Karpas-422 (cell line): ENCODE data around the gene SMIM34. TPM values are rescaled to one million over a fixed set of nuclear protein-coding genes. Genes with fewer than 3 reads are reported as not detected.
"Not testable (repeated sequence)": the region's sequence is repeated elsewhere in the genome, so short reads cannot be mapped to it uniquely, and the experiment has no call there.

ENCODE experiments used
- DNase-seq: peaks from one replicate; pipeline ENCODE4 v3.0.0-alpha.2; 2015
- H2AFZ ChIP-seq: fragments of 200-600 bp; sonication (generic); 2 replicates; pipeline ENCODE4 v1.6.1; 2014; ENCODE audit warnings: antibody characterized with exemption, low read length, mixed read lengths
- H3K27ac ChIP-seq: fragments of 200-600 bp; sonication (generic); 2 replicates; pipeline ENCODE4 v1.5.1; 2014; ENCODE audit warnings: mild to moderate bottlenecking, low read length, moderate library complexity
- H3K27me3 ChIP-seq: fragments of 200-600 bp; sonication (generic); 2 replicates; pipeline ENCODE4 v1.6.1; 2014; ENCODE audit warnings: low read length, mixed read lengths
- H3K36me3 ChIP-seq: fragments of 200-600 bp; sonication (generic); 2 replicates; pipeline ENCODE4 v1.6.1; 2014; ENCODE audit warnings: low read length, mixed read lengths; ENCODE audit not compliant: insufficient read depth
- H3K4me1 ChIP-seq: fragments of 200-600 bp; sonication (generic); 2 replicates; pipeline ENCODE4 v1.6.1; 2014; ENCODE audit warnings: mild to moderate bottlenecking, low read length, mixed read lengths
- H3K4me2 ChIP-seq: fragments of 200-600 bp; sonication (generic); 2 replicates; pipeline ENCODE4 v1.6.1; 2014; ENCODE audit warnings: low read length, low read depth, mild to moderate bottlenecking; ENCODE audit not compliant: poor library complexity, severe bottlenecking
- H3K4me3 ChIP-seq: fragments of 200-600 bp; sonication (generic); 2 replicates; pipeline ENCODE4 v1.5.1; 2014; ENCODE audit warnings: mild to moderate bottlenecking, antibody characterized with exemption, low read length, mixed read lengths
- H3K79me2 ChIP-seq: fragments of 200-600 bp; sonication (generic); 2 replicates; pipeline ENCODE4 v1.6.1; 2014; ENCODE audit warnings: mild to moderate bottlenecking, low read length, mixed read lengths
- H3K9ac ChIP-seq: fragments of 200-600 bp; sonication (generic); 2 replicates; pipeline ENCODE4 v1.6.0; 2014; ENCODE audit warnings: low read length
- H3K9me2 ChIP-seq: fragments of 200-600 bp; sonication (generic), shearing (Covaris generic); replicated peaks from 2 replicates; pipeline ENCODE4 v1.6.0; 2014; ENCODE audit warnings: mild to moderate bottlenecking, low read length, moderate library complexity; ENCODE audit not compliant: insufficient read depth
- H3K9me3 ChIP-seq: fragments of 300-700, 200-600 bp; sonication (generic); 2 replicates; pipeline ENCODE4 v1.6.1; 2014; ENCODE audit warnings: low read length, mixed read lengths
- H4K20me1 ChIP-seq: fragments of 200-600 bp; sonication (generic); 2 replicates; pipeline ENCODE4 v1.6.1; 2014; ENCODE audit warnings: mild to moderate bottlenecking, antibody characterized with exemption, low read length, low read depth; ENCODE audit not compliant: insufficient read depth
- total RNA-seq: library from RNA; depleted of rRNA; stranded (reverse); fragments of >200 nt; shearing (Covaris generic); gene quantifications from 2 replicates; pipeline ENCODE4 v1.2.3, GENCODE V29; 2014; ENCODE audit warnings: low replicate concordance; rRNA removed

The SMIM34 gene, protein sequence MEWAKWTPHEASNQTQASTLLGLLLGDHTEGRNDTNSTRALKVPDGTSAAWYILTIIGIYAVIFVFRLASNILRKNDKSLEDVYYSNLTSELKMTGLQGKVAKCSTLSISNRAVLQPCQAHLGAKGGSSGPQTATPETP
- total RNA-seq, result not detected in 2 replicates

DNA sequence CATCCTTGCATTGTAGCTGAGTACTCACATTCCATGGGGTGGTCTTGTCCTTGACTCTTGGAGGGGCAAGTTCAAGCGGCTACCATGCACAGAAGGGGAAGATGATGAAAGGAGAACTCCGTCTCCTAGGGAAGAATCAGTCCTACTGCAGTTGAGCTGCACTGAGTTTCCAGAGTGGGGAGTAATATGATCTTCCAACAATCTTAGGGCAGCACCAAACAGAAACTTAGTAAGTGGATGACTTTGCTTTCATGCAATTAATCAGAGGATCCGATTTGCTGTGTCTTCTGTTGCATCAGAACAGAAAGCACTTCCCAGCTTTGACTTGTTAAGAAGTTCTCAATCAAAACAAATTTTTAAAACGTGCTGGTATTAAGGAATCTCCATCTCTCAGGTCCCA is at the start of gene SMIM34:
SMIM34 (minus strand) TSS at position 147 of the 400 bp plus-strand sequence; CDS start at position 35, 112 bp downstream.
- H3K79me2 ChIP-seq, result not testable (repeated sequence)

DNA sequence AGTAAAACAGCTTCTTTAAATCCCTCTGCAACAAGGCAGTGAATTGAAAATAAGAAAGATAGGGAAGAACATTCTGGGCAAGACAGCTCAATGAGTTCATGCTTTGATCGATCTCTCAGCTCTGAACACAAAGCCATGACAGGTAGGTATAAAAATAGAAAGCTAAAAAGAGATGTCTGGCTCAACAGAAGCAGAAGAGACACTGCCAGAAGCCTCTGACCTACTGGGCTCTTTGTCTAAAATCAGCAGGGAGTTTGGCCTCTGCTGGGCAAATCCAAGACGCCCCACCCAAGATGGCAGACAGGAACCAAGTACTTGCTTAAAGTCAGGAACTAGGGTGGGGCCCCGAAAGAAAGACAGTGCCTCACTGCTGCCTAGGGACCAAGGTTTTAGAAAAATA is 43.6 kb upstream of the SMIM34 start:
- H3K9me2 ChIP-seq, H3K4me3 ChIP-seq, H3K4me2 ChIP-seq, DNase-seq, H4K20me1 ChIP-seq, H3K79me2 ChIP-seq, H3K27me3 ChIP-seq, H3K4me1 ChIP-seq, H3K9ac ChIP-seq, H2AFZ ChIP-seq, H3K36me3 ChIP-seq, H3K27ac ChIP-seq, H3K9me3 ChIP-seq: not testable (repeated sequence)

More for the DNA sequence above, at the start of gene SMIM34:
- H3K9me3 ChIP-seq, H3K4me3 ChIP-seq, H4K20me1 ChIP-seq, H3K4me2 ChIP-seq, H2AFZ ChIP-seq, H3K27me3 ChIP-seq, DNase-seq, H3K4me1 ChIP-seq, H3K36me3 ChIP-seq, H3K9ac ChIP-seq, H3K9me2 ChIP-seq, H3K27ac ChIP-seq: not testable (repeated sequence)

DNA sequence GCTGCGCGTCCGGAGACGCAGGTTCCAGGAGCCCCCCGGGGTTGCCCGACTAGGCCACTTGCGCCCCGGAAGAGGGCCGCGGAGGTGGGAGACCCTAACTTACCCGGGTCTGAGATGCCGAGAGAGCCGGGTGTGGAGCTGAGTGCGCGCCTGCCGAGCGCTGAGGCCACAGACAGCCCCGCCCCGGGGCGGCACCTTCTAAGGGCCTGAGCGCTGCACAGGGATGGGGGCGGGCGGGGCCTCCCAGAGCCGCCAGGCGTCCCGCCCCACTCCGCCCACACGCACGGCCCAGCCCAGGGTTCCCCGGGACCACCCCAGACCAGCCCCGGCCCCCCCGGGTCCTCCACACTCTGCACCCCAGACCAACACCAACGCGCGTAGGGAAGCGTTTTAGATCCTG is 35.7 kb upstream of the SMIM34 start:
- not testable (repeated sequence) for H4K20me1 ChIP-seq, H3K4me2 ChIP-seq, H3K4me3 ChIP-seq, H3K36me3 ChIP-seq, H3K27ac ChIP-seq, H3K9me2 ChIP-seq, H3K9me3 ChIP-seq, H3K79me2 ChIP-seq, DNase-seq, H3K27me3 ChIP-seq, H2AFZ ChIP-seq, H3K4me1 ChIP-seq, H3K9ac ChIP-seq

DNA sequence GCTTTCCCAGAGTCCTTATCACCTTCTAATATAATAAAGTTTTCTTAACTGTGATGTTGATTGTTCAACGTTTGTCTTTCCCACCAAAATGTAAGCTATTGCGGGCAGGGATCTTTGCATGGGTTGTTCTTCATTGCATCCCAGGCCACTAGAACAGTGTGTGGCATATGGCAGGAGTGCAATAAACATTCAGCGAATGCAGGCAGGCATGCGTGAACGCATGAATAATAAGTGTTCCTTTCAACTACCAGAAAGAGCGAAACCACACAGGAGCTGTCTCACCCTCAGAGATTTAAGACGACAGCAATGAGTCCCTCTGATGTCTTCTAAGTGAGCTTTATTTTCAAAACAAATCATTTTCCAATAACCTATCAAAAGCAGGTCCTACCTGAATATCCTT is 34.5 kb upstream of the SMIM34 start:
- H3K9me3 ChIP-seq, H3K4me2 ChIP-seq, H3K27ac ChIP-seq, H3K9ac ChIP-seq, H4K20me1 ChIP-seq, H3K79me2 ChIP-seq, H3K4me1 ChIP-seq, H3K9me2 ChIP-seq, H3K4me3 ChIP-seq, DNase-seq, H3K36me3 ChIP-seq, H3K27me3 ChIP-seq, H2AFZ ChIP-seq: not testable (repeated sequence)

DNA sequence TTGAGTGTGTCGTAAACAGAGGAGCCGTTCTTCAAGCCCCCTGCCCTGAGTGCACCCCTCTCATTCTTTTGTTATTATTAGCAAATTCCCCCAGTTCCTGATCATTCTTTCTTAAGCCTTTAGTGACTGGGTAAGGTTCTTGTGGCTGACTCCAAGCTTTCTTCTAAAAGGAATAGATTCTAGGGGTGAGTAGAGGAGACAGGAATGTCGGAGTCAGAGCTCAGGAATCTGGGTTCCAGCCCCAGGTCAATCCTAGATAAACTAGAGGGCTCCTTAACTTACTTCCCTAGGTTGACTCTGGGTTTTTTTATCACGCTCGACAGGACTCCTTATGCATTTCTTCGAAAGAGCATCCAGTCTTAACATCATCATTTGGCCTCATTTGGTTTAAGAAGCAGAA is 32.4 kb upstream of the SMIM34 start:
- not testable (repeated sequence) for DNase-seq, H3K79me2 ChIP-seq, H3K27ac ChIP-seq, H3K9ac ChIP-seq, H4K20me1 ChIP-seq, H2AFZ ChIP-seq, H3K9me3 ChIP-seq, H3K27me3 ChIP-seq, H3K4me3 ChIP-seq, H3K4me2 ChIP-seq, H3K4me1 ChIP-seq, H3K36me3 ChIP-seq, H3K9me2 ChIP-seq

DNA sequence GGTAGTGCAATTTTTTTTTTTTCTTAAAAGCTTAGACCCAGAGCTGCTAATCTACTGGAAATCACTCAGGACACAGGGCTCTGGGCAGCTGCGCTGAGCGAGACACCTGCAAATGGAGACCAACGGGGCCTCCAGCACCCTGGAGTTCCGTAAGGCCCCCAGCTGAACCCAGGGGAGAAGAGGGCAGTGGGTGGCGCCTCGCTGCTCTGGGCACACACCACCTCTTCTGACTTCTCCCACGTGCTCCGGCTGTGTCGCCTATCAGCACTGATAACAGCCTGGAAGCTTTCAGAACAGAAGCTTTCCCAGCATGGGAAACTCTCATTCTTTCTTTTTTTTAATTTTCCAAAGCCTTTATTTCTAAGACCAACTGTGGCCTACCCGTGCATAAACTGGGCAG is 31.9 kb upstream of the SMIM34 start:
- H3K9me3 ChIP-seq, H3K4me3 ChIP-seq, H2AFZ ChIP-seq, H3K36me3 ChIP-seq, H3K4me1 ChIP-seq, H3K4me2 ChIP-seq, H3K79me2 ChIP-seq, DNase-seq, H3K9me2 ChIP-seq, H3K27ac ChIP-seq, H4K20me1 ChIP-seq, H3K27me3 ChIP-seq, H3K9ac ChIP-seq: not testable (repeated sequence)

DNA sequence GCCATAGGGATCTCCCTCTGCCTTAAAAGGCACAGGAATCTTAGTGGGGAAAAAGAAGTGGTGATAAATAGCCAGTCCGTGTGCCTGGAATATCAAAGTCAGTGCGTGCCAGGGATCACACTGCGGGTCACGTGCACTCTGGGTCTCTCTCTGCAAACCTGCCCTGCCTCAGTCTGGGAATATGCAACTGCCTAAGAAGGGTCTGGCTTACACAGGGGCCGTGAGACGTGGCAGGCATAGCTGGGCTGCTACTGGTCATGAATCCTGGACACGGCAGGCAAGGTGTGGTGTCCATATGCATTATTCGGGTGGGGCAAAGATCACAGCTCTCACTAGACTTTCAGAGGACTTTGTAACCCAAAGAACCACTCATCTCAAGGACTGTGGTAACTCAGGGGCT is 23.3 kb upstream of the SMIM34 start:
- DNase-seq, H3K9me3 ChIP-seq, H3K9ac ChIP-seq, H4K20me1 ChIP-seq, H3K4me1 ChIP-seq, H3K4me3 ChIP-seq, H3K79me2 ChIP-seq, H3K4me2 ChIP-seq, H3K27ac ChIP-seq, H3K9me2 ChIP-seq, H3K27me3 ChIP-seq, H2AFZ ChIP-seq, H3K36me3 ChIP-seq: not testable (repeated sequence)

DNA sequence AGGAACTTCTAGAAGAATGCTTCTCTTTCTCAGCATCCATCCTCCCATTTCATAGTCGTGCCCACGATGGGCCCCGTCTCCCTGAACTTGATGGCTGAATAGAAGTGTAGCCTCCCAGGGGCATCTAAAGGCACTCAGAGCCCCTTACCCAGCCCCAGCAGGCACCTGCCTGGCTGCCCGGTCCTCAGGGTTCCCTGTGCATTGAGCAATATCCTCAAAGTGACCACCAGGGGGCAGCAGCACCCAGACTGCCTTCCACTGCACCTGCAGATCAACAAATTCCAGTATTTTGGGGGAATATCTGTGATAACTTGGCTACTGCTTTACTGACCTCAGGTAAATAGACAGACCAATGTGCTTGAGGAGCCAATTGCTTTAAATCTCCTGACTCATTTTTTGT is 19.7 kb upstream of the SMIM34 start:
- not testable (repeated sequence) for H3K9me2 ChIP-seq, H3K9ac ChIP-seq, H3K79me2 ChIP-seq, H3K4me1 ChIP-seq, H4K20me1 ChIP-seq, H3K36me3 ChIP-seq, H3K4me3 ChIP-seq, H2AFZ ChIP-seq, H3K9me3 ChIP-seq, DNase-seq, H3K4me2 ChIP-seq, H3K27me3 ChIP-seq, H3K27ac ChIP-seq

DNA sequence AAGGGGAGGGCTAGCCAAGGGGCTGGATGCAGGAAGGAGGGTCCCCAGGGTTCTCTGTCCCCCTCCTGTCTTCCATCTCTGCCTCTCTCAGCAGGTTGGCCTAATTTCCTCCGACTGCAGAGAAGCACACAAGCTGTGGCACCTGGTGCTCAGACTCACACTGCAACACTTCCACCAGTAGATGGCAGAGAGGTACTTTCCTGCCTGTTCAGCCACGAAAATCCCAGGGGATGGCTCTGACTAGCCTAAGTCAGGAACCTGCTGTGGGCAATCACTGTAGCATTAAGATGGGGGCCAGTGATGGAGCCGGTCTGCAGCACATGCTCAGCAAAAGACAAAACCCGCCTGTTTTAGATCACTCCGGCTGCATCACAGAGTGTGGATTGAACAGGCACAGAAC is 6.0 kb upstream of the SMIM34 start:
- H3K9ac ChIP-seq, DNase-seq, H3K4me1 ChIP-seq, H4K20me1 ChIP-seq, H3K4me2 ChIP-seq, H2AFZ ChIP-seq, H3K27me3 ChIP-seq, H3K9me3 ChIP-seq, H3K27ac ChIP-seq, H3K36me3 ChIP-seq, H3K4me3 ChIP-seq, H3K79me2 ChIP-seq, H3K9me2 ChIP-seq: not testable (repeated sequence)
